Measurements from ENCODE around the gene POLK. TPM values are rescaled to one million over a fixed set of nuclear protein-coding genes. Genes with fewer than 3 reads are reported as not detected.
A peak's percentile ranks its signal among the peaks of the same experiment; 100 is the strongest.
"Not testable (repeated sequence)": the region's sequence is repeated elsewhere in the genome, so short reads cannot be mapped to it uniquely, and the experiment has no call there.

POLK gene
- total RNA-seq, 2 experiments from 2014 or later = 30.4 to 32.4 TPM

GRCh38 chr5:75538211-75538610, 26.5 kb downstream of the POLK start:
- Mint-ChIP-seq H3K27me3 (no peaks in the 10 kb centered on the region), H3K27ac (no peak overlapping the region), H3K36me3 (peaks cover 38% of the 10 kb centered on the region), H3K9me3 (ENCODE audit: low read depth) (peaks cover 8% of the 10 kb centered on the region), H3K4me3 (no peak overlapping the region), H3K4me1 (no peaks in the 10 kb centered on the region)
- CTCF ChIA-PET = no interaction called here
- ATAC-seq = no peak
- DNase-seq = no peak

- CTCF ChIA-PET = no interaction called here
- DNase-seq (no peak), ATAC-seq (no peak)
- Mint-ChIP-seq H3K4me1 (no peaks in the 10 kb centered on the region), H3K4me3 (no peak overlapping the region), H3K36me3 (peaks cover 23% of the 10 kb centered on the region), H3K27ac (no peak overlapping the region), H3K27me3 (no peaks in the 10 kb centered on the region), H3K9me3 (ENCODE audit: low read depth) (no peaks in the 10 kb centered on the region)
Observed at GRCh38 chr5:75545131-75545530, 33.4 kb downstream of the POLK start.

- H3K4me3 Mint-ChIP-seq = no peak overlapping the region
- DNase-seq (no peak), ATAC-seq (no peak)
- CTCF ChIA-PET = no interaction called here
- no peaks in the 10 kb centered on the region for H3K4me1 Mint-ChIP-seq
- H3K27ac Mint-ChIP-seq = no peak overlapping the region
- peaks cover 2% of the 10 kb centered on the region for H3K9me3 Mint-ChIP-seq (ENCODE audit: low read depth)
- H3K27me3 Mint-ChIP-seq = no peaks in the 10 kb centered on the region
- peaks cover 27% of the 10 kb centered on the region for H3K36me3 Mint-ChIP-seq
Observed at GRCh38 chr5:75546830-75547229, 35.1 kb downstream of the POLK start.

- no peak overlapping the region for H3K27ac Mint-ChIP-seq
- ATAC-seq = no peak
- CTCF ChIA-PET = no interaction called here
Observed at GRCh38 chr5:75547812-75548211, 36.1 kb downstream of the POLK start.

GRCh38 chr5:75550597-75550996, 38.9 kb downstream of the POLK start:
- DNase-seq (no peak), ATAC-seq (no peak)
- no peaks in the 10 kb centered on the region for H3K4me1 Mint-ChIP-seq
- peaks cover 2% of the 10 kb centered on the region for H3K9me3 Mint-ChIP-seq (ENCODE audit: low read depth)
- no peak overlapping the region for H3K27ac Mint-ChIP-seq
- H3K36me3 Mint-ChIP-seq = peaks cover 42% of the 10 kb centered on the region
- CTCF ChIA-PET = no interaction called here
- H3K4me3 Mint-ChIP-seq = no peak overlapping the region
- H3K27me3 Mint-ChIP-seq = no peaks in the 10 kb centered on the region

More at GRCh38 chr5:75547812-75548211, 36.1 kb downstream of the POLK start:
- peaks cover 30% of the 10 kb centered on the region for H3K36me3 Mint-ChIP-seq
- no peaks in the 10 kb centered on the region for H3K27me3 Mint-ChIP-seq
- peaks cover 2% of the 10 kb centered on the region for H3K9me3 Mint-ChIP-seq (ENCODE audit: low read depth)
- H3K4me1 Mint-ChIP-seq = no peaks in the 10 kb centered on the region
- DNase-seq = no peak
- no peak overlapping the region for H3K4me3 Mint-ChIP-seq

- CTCF ChIA-PET = interaction anchor here (0.7 kb wide), 1 partner anchor 18 kb away, joined by 3 read pairs; no protein-coding TSS in a partner anchor
- DNase-seq (no peak), ATAC-seq (no peak)
- H3K36me3 Mint-ChIP-seq = peaks cover 48% of the 10 kb centered on the region
- H3K9me3 Mint-ChIP-seq (ENCODE audit: low read depth) = peaks cover 2% of the 10 kb centered on the region
- H3K27ac Mint-ChIP-seq = no peak overlapping the region
- H3K27me3 Mint-ChIP-seq = no peaks in the 10 kb centered on the region
- H3K4me3 Mint-ChIP-seq = no peak overlapping the region
- no peaks in the 10 kb centered on the region for H3K4me1 Mint-ChIP-seq
Observed at GRCh38 chr5:75551471-75551870, 39.8 kb downstream of the POLK start.

GRCh38 chr5:75552764-75553163, 41.1 kb downstream of the POLK start:
- no peak overlapping the region for H3K27ac Mint-ChIP-seq
- H3K27me3 Mint-ChIP-seq = no peaks in the 10 kb centered on the region
- no peak for ATAC-seq
- peaks cover 2% of the 10 kb centered on the region for H3K9me3 Mint-ChIP-seq (ENCODE audit: low read depth)
- DNase-seq = no peak
- peaks cover 2% of the 10 kb centered on the region for H3K4me1 Mint-ChIP-seq
- no peak overlapping the region for H3K4me3 Mint-ChIP-seq
- CTCF ChIA-PET = interaction anchor here (0.7 kb wide), 1 partner anchor 15 kb away, joined by 3 read pairs; no protein-coding TSS in a partner anchor
- peaks cover 58% of the 10 kb centered on the region for H3K36me3 Mint-ChIP-seq

- H3K27me3 Mint-ChIP-seq = no peaks in the 10 kb centered on the region
- no peak overlapping the region for H3K4me3 Mint-ChIP-seq
- no peak overlapping the region for H3K27ac Mint-ChIP-seq
- no peak for ATAC-seq
- peaks cover 2% of the 10 kb centered on the region for H3K9me3 Mint-ChIP-seq (ENCODE audit: low read depth)
- CTCF ChIA-PET = no interaction called here
- H3K36me3 Mint-ChIP-seq = peaks cover 63% of the 10 kb centered on the region
- DNase-seq = no peak
- peaks cover 2% of the 10 kb centered on the region for H3K4me1 Mint-ChIP-seq
Observed at GRCh38 chr5:75553358-75553757, 41.7 kb downstream of the POLK start.

- H3K36me3 Mint-ChIP-seq = peaks cover 68% of the 10 kb centered on the region
- no peak for DNase-seq
- H3K27ac Mint-ChIP-seq = no peak overlapping the region
- no peak for ATAC-seq
- H3K4me1 Mint-ChIP-seq = peaks cover 2% of the 10 kb centered on the region
- H3K27me3 Mint-ChIP-seq = no peaks in the 10 kb centered on the region
- CTCF ChIA-PET = no interaction called here
- no peak overlapping the region for H3K4me3 Mint-ChIP-seq
- peaks cover 5% of the 10 kb centered on the region for H3K9me3 Mint-ChIP-seq (ENCODE audit: low read depth)
Observed at GRCh38 chr5:75558221-75558620, 46.5 kb downstream of the POLK start.

GRCh38 chr5:75558981-75559632, 47.4 kb downstream of the POLK start:
- H3K4me3 Mint-ChIP-seq = no peak overlapping the region
- peaks cover 71% of the 10 kb centered on the region for H3K36me3 Mint-ChIP-seq
- no peak for ATAC-seq
- CTCF ChIA-PET = no interaction called here
- peaks cover 14% of the 10 kb centered on the region for H3K9me3 Mint-ChIP-seq (ENCODE audit: low read depth)
- peaks cover 2% of the 10 kb centered on the region for H3K4me1 Mint-ChIP-seq
- DNase-seq = no peak
- H3K27ac Mint-ChIP-seq = no peak overlapping the region
- no peaks in the 10 kb centered on the region for H3K27me3 Mint-ChIP-seq

- H3K27ac Mint-ChIP-seq, H3K27me3 Mint-ChIP-seq, DNase-seq, CTCF ChIA-PET, H3K4me3 Mint-ChIP-seq, ATAC-seq, H3K4me1 Mint-ChIP-seq: not testable (repeated sequence)
- Mint-ChIP-seq H3K36me3 (peaks cover 73% of the 10 kb centered on the region), H3K9me3 (ENCODE audit: low read depth) (peaks cover 15% of the 10 kb centered on the region)
Observed at GRCh38 chr5:75560655-75561054, 49.0 kb downstream of the POLK start.

GRCh38 chr5:75565991-75566709, 54.5 kb downstream of the POLK start:
- H3K27ac Mint-ChIP-seq = peak overlapping the region; percentile 76
- DNase-seq, CTCF ChIA-PET, ATAC-seq, H3K27me3 Mint-ChIP-seq: not testable (repeated sequence)
- H3K4me3 Mint-ChIP-seq = peak overlapping the region; percentile 56
- H3K9me3 Mint-ChIP-seq (ENCODE audit: low read depth) = peaks cover 12% of the 10 kb centered on the region
- peaks cover 58% of the 10 kb centered on the region for H3K36me3 Mint-ChIP-seq
- peaks cover 25% of the 10 kb centered on the region for H3K4me1 Mint-ChIP-seq

GRCh38 chr5:75566710-75567309, 55.1 kb downstream of the POLK start:
- Mint-ChIP-seq H3K4me1 (peaks cover 27% of the 10 kb centered on the region), H3K9me3 (ENCODE audit: low read depth) (peaks cover 11% of the 10 kb centered on the region), H3K4me3 (peak overlapping the region; percentile 56), H3K27ac (peak overlapping the region; percentile 76), H3K36me3 (peaks cover 59% of the 10 kb centered on the region), H3K27me3 (no peaks in the 10 kb centered on the region)
- peak; percentile 54 for DNase-seq
- CTCF ChIA-PET = interaction anchor here (0.9 to 1.3 kb wide), 2 partner anchors 14 to 631 kb away, joined by 3 read pairs; no protein-coding TSS in a partner anchor
- ATAC-seq = peak; percentile 96

All from activated CD8-positive, alpha-beta memory T cell treated with anti-CD3 and anti-CD28 coated beads, Interleukin-2, amount 10 ng/mL, durations not matched to agents 7 days and 5 days (primary cell).